Endothelial cell of umbilical vein (primary cell): Measurements from ENCODE around the gene LHFPL2. TPM values are rescaled to one million over a fixed set of nuclear protein-coding genes. Genes with fewer than 3 reads are reported as not detected.

Experiments used
- BruUV-seq: library from RNA; stranded (reverse); fragments of 400-500 nt; replicated peaks from 2 replicates; lab custom pipeline; 2021; lab: Mats Ljungman, UMichigan
- CTCF ChIA-PET: fragments of 300-600, 350-600 bp; sonication (Branson Sonifier 250); formaldehyde crosslinking; loops from one replicate; lab custom pipeline; 2021; ENCODE audit warnings: antibody characterized with exemption, inconsistent platforms; lab: Charles Lee
- POLR2A ChIA-PET: fragments of 300-600, 350-600 bp; sonication (Branson Sonifier 250); formaldehyde crosslinking; loops from one replicate; lab custom pipeline; 2021; ENCODE audit warnings: antibody characterized with exemption, inconsistent platforms; lab: Charles Lee
- DNase-seq: peaks from one replicate; pipeline ENCODE4 v3.0.0-alpha.2; 2011; ENCODE audit warnings: low read depth, low spot score
- FAIRE-seq: peaks from 2 replicates; lab custom pipeline; 2011; peaks lifted over from hg19 to GRCh38; lab: Jason Lieb, UNC
- H2AFZ ChIP-seq: 2 replicates; pipeline ENCODE4 v1.6.0; 2012; ENCODE audit warnings: low read depth, low read length, control low read depth, inconsistent platforms
- H3K27ac ChIP-seq: 2 replicates; pipeline ENCODE4 v1.5.1; 2011; ENCODE audit warnings: low read depth, mild to moderate bottlenecking, control low read depth, low read length, moderate library complexity; ENCODE audit not compliant: insufficient read depth
- H3K27me3 ChIP-seq, 2 experiments: 2 replicates each; pipeline versions ENCODE4 v1.6.0 to v1.6.1; 2011; ENCODE audit warnings: low read length in 2 of 2, mixed read lengths in 1 of 2; ENCODE audit not compliant: control insufficient read depth in 2 of 2, insufficient read depth in 2 of 2
- H3K36me3 ChIP-seq, 2 experiments: 2 replicates in 1 of 2; 3 replicates in 1 of 2; pipeline ENCODE4 v1.5.1; 2011; ENCODE audit warnings: low read length in 2 of 2, mild to moderate bottlenecking in 1 of 2, moderate library complexity in 1 of 2; ENCODE audit not compliant: control insufficient read depth in 2 of 2, insufficient read depth in 2 of 2; ENCODE audit errors: extremely low read depth in 1 of 2
- H3K4me1 ChIP-seq: 3 replicates; pipeline ENCODE4 v1.5.1; 2011; ENCODE audit warnings: mild to moderate bottlenecking, low read length; ENCODE audit not compliant: control insufficient read depth, insufficient read depth; ENCODE audit errors: extremely low read depth
- H3K4me2 ChIP-seq: 2 replicates; pipeline ENCODE4 v1.6.1; 2011; ENCODE audit warnings: low read length, control low read depth, mixed read lengths; ENCODE audit not compliant: insufficient read depth
- H3K4me3 ChIP-seq, 3 experiments: fragments of 200-600 bp in 1 of 3; sonication (generic), shearing (Covaris generic) in 1 of 3; replicated peaks in 1 of 3; 2 replicates each; pipeline ENCODE4 v1.5.1; 2011 to 2016; ENCODE audit warnings: control low read depth in 3 of 3, low read length in 3 of 3, mild to moderate bottlenecking in 2 of 3, inconsistent platforms in 1 of 3, low read depth in 1 of 3, moderate library complexity in 1 of 3; ENCODE audit not compliant: insufficient read depth in 1 of 3
- H3K79me2 ChIP-seq: 2 replicates; pipeline ENCODE4 v1.6.0; 2012; ENCODE audit warnings: low read length, inconsistent platforms; ENCODE audit not compliant: control insufficient read depth, insufficient read depth
- H3K9ac ChIP-seq: replicated peaks from 2 replicates; pipeline ENCODE3; 2011; ENCODE audit warnings: low read length, control low read depth; ENCODE audit not compliant: insufficient read depth; ENCODE audit errors: extremely low read depth
- H3K9me1 ChIP-seq: replicated peaks from 3 replicates; pipeline ENCODE4 v1.6.0; 2011; ENCODE audit warnings: mild to moderate bottlenecking, low read length; ENCODE audit not compliant: control insufficient read depth, insufficient read depth; ENCODE audit errors: extremely low read depth
- H3K9me3 ChIP-seq: replicated peaks from 2 replicates; pipeline ENCODE4 v1.5.1; 2012; ENCODE audit warnings: low read length, inconsistent platforms; ENCODE audit not compliant: control insufficient read depth, insufficient read depth
- H4K20me1 ChIP-seq: replicated peaks from 2 replicates; pipeline ENCODE3; 2011; ENCODE audit warnings: mild to moderate bottlenecking, low read length; ENCODE audit not compliant: control insufficient read depth, insufficient read depth; ENCODE audit errors: extremely low read depth
- CTCF ChIP-seq, 2 donors: IDR thresholded peaks; 1 replicate in 1 of 2; 2 replicates in 1 of 2; pipeline ENCODE4 v1.5.1; 2011; ENCODE audit warnings: low read length in 2 of 2, mild to moderate bottlenecking in 2 of 2, moderate library complexity in 2 of 2, control low read depth in 1 of 2, inconsistent platforms in 1 of 2, low read depth in 1 of 2; ENCODE audit not compliant: insufficient read depth in 1 of 2; ENCODE audit errors: extremely low read depth in 1 of 2
- FOS ChIP-seq: IDR thresholded peaks from 2 replicates; pipeline ENCODE4 v1.6.1; 2011; ENCODE audit warnings: mild to moderate bottlenecking, low read length, moderate library complexity, borderline replicate concordance; ENCODE audit not compliant: insufficient read depth
- JUN ChIP-seq: IDR thresholded peaks from 2 replicates; pipeline ENCODE4 v1.6.1; 2011; ENCODE audit warnings: borderline replicate concordance, low read depth; ENCODE audit not compliant: insufficient read length, insufficient read depth
- POLR2A ChIP-seq: IDR thresholded peaks from 2 replicates; pipeline ENCODE4 v1.6.1; 2012; ENCODE audit warnings: low read depth, mild to moderate bottlenecking, control low read depth, low read length
- dilution Hi-C: fragments of 300-500 bp; cut with MboI; formaldehyde crosslinking; loops from one replicate; pipeline ENCODE4 v1.15.0; 2019; ENCODE audit warnings: low sequenced_read_pairs; ENCODE audit not compliant: extremely low pct_ligation_motif_present
- intact Hi-C: fragments of 100-400 bp; cut with micrococcal nuclease; formaldehyde crosslinking; loops from one replicate; pipeline ENCODE4 v1.10.0; 2022
- polyA plus RNA-seq, 4 experiments: library from polyadenylated mRNA; depleted of rRNA in 3 of 4; stranded (reverse) in 3 of 4; unstranded in 1 of 4; fragments of >200 nt; gene quantifications; 2 replicates each; pipeline versions ENCODE4 v1.2.1 to v1.2.3, GENCODE V29; 2011 to 2012; ENCODE audit warnings: missing spikeins in 1 of 4
- total RNA-seq: library from RNA; stranded (reverse); gene quantifications from 2 replicates; pipeline ENCODE4 v1.2.3, GENCODE V29; 2021

LHFPL2 gene
- total and polyA plus RNA-seq, 2 donors (not counting 3 experiments of a cell fraction or from before 2014, with no cell fraction given) = 9.6 to 36.3 TPM

GRCh38 chr5:78639791-78640190 lies 8.8 kb downstream of the LHFPL2 start:
- TF ChIP-seq CTCF (IDR thresholded peaks at IDR 0.05; ENCODE audit: extremely low read depth in 1 of 2, insufficient read depth in 1 of 2, low read depth in 1 of 2, low read length in 2 of 2) (no peak), JUN (no peak), POLR2A (no peak), FOS (no peak)

More at GRCh38 chr5:78639791-78640190, 8.8 kb downstream of the LHFPL2 start:
- Histone ChIP-seq H3K4me3 (peak overlapping the region in 1 of 3 experiments; percentile 26), H3K27ac (peak overlapping the region; percentile 90), H3K79me2 (peaks cover 56% of the 10 kb centered on the region), H4K20me1 (no peaks in the 10 kb centered on the region), H3K4me1 (peaks cover 40% of the 10 kb centered on the region), H3K9me1 (no peaks in the 10 kb centered on the region), H3K4me2 (peak overlapping the region; percentile 82), H3K9me3 (no peaks in the 10 kb centered on the region), H2AFZ (no peak overlapping the region), H3K27me3 (no peaks in the 10 kb centered on the region), H3K9ac (peak overlapping the region; percentile 56), H3K36me3 (peaks cover 0 to 5% of the 10 kb centered on the region in 2 experiments)
- CTCF ChIA-PET = interaction anchor here (0.6 to 1.7 kb wide), 6 partner anchors 14 to 268 kb away, joined by 3 to 6 read pairs (median 4); no protein-coding TSS in a partner anchor
- DNase-seq (peak; percentile 94), FAIRE-seq (peak; percentile 35)
- BruUV-seq = no TSS peak
- dilution Hi-C loops (no loop called here), intact Hi-C loops (no loop called here)
- POLR2A ChIA-PET = interaction anchor here (1.4 kb wide), 1 partner anchor 9 kb away, joined by 4 read pairs; the partner anchor contains the start of gene LHFPL2
